Uterus (tissue), 4 donors: ENCODE results near the gene PUS10. TPM values are rescaled to one million over a fixed set of nuclear protein-coding genes. Genes with fewer than 3 reads are reported as not detected.
"Not testable (repeated sequence)": the region's sequence is repeated elsewhere in the genome, so short reads cannot be mapped to it uniquely, and the experiment has no call there.

ENCODE experiments used
- DNase-seq, 2 donors: peaks; one replicate each; pipeline ENCODE4 v3.0.0-alpha.2; 2019 to 2020
- H3K27ac ChIP-seq, 2 donors: fragments of 200-600 bp; sonication (generic); 1 replicate in 1 of 2; 2 replicates in 1 of 2; pipeline ENCODE4 v1.5.1; 2016 to 2018
- H3K27me3 ChIP-seq, 2 donors: fragments of 200-600 bp; sonication (generic); one replicate each; pipeline ENCODE4 v1.5.1; 2018 to 2019; ENCODE audit warnings: control low read depth in 1 of 2
- H3K36me3 ChIP-seq, 2 donors: fragments of 200-600 bp; sonication (generic); one replicate each; pipeline ENCODE4 v1.5.1; 2019; ENCODE audit warnings: control low read depth in 1 of 2
- H3K4me1 ChIP-seq, 2 donors: fragments of 200-600 bp; sonication (generic); one replicate each; pipeline ENCODE4 v1.5.1; 2018 to 2019; ENCODE audit warnings: control low read depth in 1 of 2
- H3K4me3 ChIP-seq, 2 donors: fragments of 200-600 bp; sonication (generic); 1 replicate in 1 of 2; 2 replicates in 1 of 2; pipeline ENCODE4 v1.5.1; 2018 to 2019; ENCODE audit warnings: mild to moderate bottlenecking in 1 of 2
- H3K9me3 ChIP-seq, 2 donors: fragments of 200-600 bp; sonication (generic); one replicate each; pipeline ENCODE4 v1.5.1; 2019; ENCODE audit warnings: control low read depth in 1 of 2
- CTCF ChIP-seq, 4 experiments: fragments of 200-600 bp in 2 of 4; fragments of 450-650 bp in 2 of 4; sonication (generic) in 2 of 4; IDR thresholded peaks; one replicate each; pipeline ENCODE4 v1.5.1; 2016 to 2019; ENCODE audit warnings: antibody characterized with exemption in 4 of 4, mild to moderate bottlenecking in 2 of 4, moderate library complexity in 1 of 4
- POLR2A ChIP-seq, 2 donors: fragments of 450-650 bp; IDR thresholded peaks; one replicate each; pipeline ENCODE4 v1.6.1; 2016; ENCODE audit warnings: antibody characterized with exemption in 2 of 2, mild to moderate bottlenecking in 1 of 2, moderate library complexity in 1 of 2
- intact Hi-C: fragments of 100-400 bp; cut with DNase I; formaldehyde crosslinking; loops from one replicate; pipeline ENCODE4 v1.15.1; 2023; ENCODE audit warnings: low total_unique reads
- total RNA-seq, 4 donors: library from RNA; depleted of rRNA in 3 of 4; stranded (reverse); fragments of >200 nt in 3 of 4; gene quantifications; one replicate each; pipeline versions ENCODE4 v1.1.0 to v1.2.4, GENCODE V29; 2014 to 2023
- donor health status: DM: yes; HTN: yes; CAD: no.

Gene PUS10
- total RNA-seq, 4 donors from 2014 or later, result 1.8 to 16.5 (median 8.6) TPM

- Histone ChIP-seq H3K27me3 (no peaks in the 10 kb centered on the region), H3K27ac (no peak overlapping the region), H3K9me3 (no peaks in the 10 kb centered on the region), H3K4me1 (no peaks in the 10 kb centered on the region), H3K4me3 (no peak overlapping the region), H3K36me3 (no peaks in the 10 kb centered on the region)
- intact Hi-C loops, result no loop called here
- no peak for DNase-seq
- TF ChIP-seq CTCF (IDR thresholded peaks at IDR 0.05), result no peak
- no peak for TF ChIP-seq POLR2A (IDR thresholded peaks at IDR 0.05)
These were observed 85.1 kb downstream of the PUS10 start for GRCh38 chr2:60932954-60933353.

- DNase-seq, intact Hi-C loops, H3K27ac ChIP-seq, H3K4me3 ChIP-seq, H3K27me3 ChIP-seq, H3K9me3 ChIP-seq, H3K4me1 ChIP-seq, H3K36me3 ChIP-seq: not testable (repeated sequence)
These were observed 86.0 kb downstream of the PUS10 start for GRCh38 chr2:60932061-60932460.

- intact Hi-C loops, result no loop called here
These were observed 91.1 kb downstream of the PUS10 start for GRCh38 chr2:60926741-60927552.

DNA sequence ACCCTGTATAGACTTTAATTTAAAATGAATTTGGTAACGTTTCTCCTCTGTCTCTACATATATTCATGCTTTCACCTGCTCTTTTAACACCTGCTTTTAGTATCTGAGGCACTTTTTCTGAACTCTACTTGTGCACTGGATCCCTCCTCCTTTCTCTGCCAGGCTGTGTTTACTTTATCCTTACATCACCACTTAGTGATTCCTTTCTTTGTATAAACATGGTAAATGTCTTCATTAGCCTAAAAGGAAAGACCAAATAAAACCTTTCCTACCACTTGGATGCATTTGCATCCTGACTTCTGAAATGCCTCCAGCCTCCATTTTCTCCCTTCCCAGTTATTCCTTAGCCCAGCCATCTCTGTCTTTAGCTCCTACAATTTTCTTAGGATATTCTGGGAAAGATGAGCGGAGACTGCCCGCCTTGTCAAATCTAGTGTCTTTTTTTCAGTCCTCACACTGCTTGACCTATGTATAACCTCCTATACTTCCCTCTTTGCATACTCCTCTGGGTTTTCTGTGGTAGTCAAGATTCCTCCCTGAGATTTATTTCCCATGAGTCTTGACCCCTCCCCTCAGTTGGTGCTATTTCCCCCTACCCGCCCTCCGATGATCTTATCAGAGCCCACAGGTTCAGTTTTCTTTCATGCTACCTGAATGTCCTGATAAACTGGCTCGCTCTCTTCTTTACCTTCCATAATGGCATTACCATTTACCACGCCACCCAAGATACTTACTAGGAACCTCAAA lies 91.9 kb downstream of the PUS10 start:
- H3K4me1 ChIP-seq, result no peaks in the 10 kb centered on the region
- TF ChIP-seq POLR2A (IDR thresholded peaks at IDR 0.05) (no peak), CTCF (IDR thresholded peaks at IDR 0.05) (no peak)
- intact Hi-C loops, result no loop called here
- H3K4me3 ChIP-seq, result no peak overlapping the region
- H3K9me3 ChIP-seq, result no peaks in the 10 kb centered on the region
- no peak for DNase-seq
- H3K27ac ChIP-seq, result no peak overlapping the region
- H3K27me3 ChIP-seq, result no peaks in the 10 kb centered on the region
- no peaks in the 10 kb centered on the region for H3K36me3 ChIP-seq

More at GRCh38 chr2:60926741-60927552, 91.1 kb downstream of the PUS10 start:
- H3K4me3 ChIP-seq, result no peak overlapping the region
- no peak overlapping the region for H3K27ac ChIP-seq
- no peaks in the 10 kb centered on the region for H3K9me3 ChIP-seq
- no peak for DNase-seq
- H3K36me3 ChIP-seq, result no peaks in the 10 kb centered on the region
- no peaks in the 10 kb centered on the region for H3K4me1 ChIP-seq
- TF ChIP-seq POLR2A (IDR thresholded peaks at IDR 0.05) (no peak), CTCF (IDR thresholded peaks at IDR 0.05) (no peak)
- no peaks in the 10 kb centered on the region for H3K27me3 ChIP-seq

DNA sequence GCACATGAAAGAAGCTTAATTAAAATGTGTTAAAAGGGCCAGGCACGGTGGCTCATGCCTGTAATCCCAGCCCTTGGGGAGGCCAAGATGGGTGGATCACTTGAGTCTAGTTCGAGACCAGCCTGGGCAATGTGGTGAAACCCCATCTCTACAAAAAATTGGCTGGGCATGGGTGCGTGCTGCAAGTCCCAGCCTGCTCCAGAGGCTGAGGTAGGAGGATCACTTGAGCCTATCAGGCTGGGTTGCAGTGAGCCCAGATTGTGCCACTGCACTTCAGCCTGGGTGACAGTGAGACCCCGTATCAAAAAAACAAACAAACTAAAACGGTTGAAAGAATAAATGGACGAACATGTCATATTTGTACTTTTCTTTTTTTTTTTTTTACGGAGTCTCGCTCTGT lies 110.7 kb downstream of the PUS10 start:
- intact Hi-C loops, result no loop called here
- no peaks in the 10 kb centered on the region for H3K27me3 ChIP-seq
- H3K9me3 ChIP-seq, result no peaks in the 10 kb centered on the region
- no peaks in the 10 kb centered on the region for H3K36me3 ChIP-seq
- no peaks in the 10 kb centered on the region for H3K4me1 ChIP-seq
- no peak overlapping the region for H3K27ac ChIP-seq
- DNase-seq, result no peak
- TF ChIP-seq CTCF (IDR thresholded peaks at IDR 0.05), result no peak
- TF ChIP-seq POLR2A (IDR thresholded peaks at IDR 0.05), result no peak
- H3K4me3 ChIP-seq, result no peak overlapping the region
